HEK293 (cell line): Measurements from ENCODE around the gene KRIT1.
A peak's percentile ranks its signal among the peaks of the same experiment; 100 is the strongest.

Experiments
- CTCF ChIA-PET: fragments of 350-600 bp; formaldehyde crosslinking; extraction: SDS; loops from one replicate; lab custom pipeline; 2021; ENCODE audit warnings: antibody characterized with exemption; lab: Yijun Ruan, JAX
- POLR2A ChIA-PET: fragments of 300-600 bp; formaldehyde crosslinking; extraction: SDS; loops from one replicate; lab custom pipeline; 2020; ENCODE audit warnings: antibody characterized with exemption, inconsistent platforms; lab: Yijun Ruan, JAX
- H3K27ac ChIP-seq: fragments of 200-500 bp; sonication (Bioruptor generic); 2 replicates; pipeline ENCODE4 v1.5.1; 2014; ENCODE audit warnings: low read depth, low read length, control low read depth, inconsistent platforms; ENCODE audit errors: extremely low read depth
- H3K36me3 ChIP-seq, 2 experiments: fragments of 200-500 bp in 1 of 2; sonication (Bioruptor generic) in 1 of 2; 1 replicate in 1 of 2; 2 replicates in 1 of 2; pipeline ENCODE4 v1.5.1; 2014 to 2017; ENCODE audit warnings: inconsistent platforms in 2 of 2, low read length in 2 of 2; ENCODE audit not compliant: control insufficient read depth in 2 of 2, insufficient read depth in 1 of 2
- H3K4me1 ChIP-seq: fragments of 200-500 bp; sonication (Bioruptor generic); 2 replicates; pipeline ENCODE4 v1.5.1; 2014; ENCODE audit warnings: mild to moderate bottlenecking, low read length, inconsistent platforms; ENCODE audit not compliant: control insufficient read depth, insufficient read depth
- H3K4me3 ChIP-seq: 2 replicates; pipeline ENCODE4 v1.5.1; 2011; ENCODE audit warnings: low read depth, mild to moderate bottlenecking, control low read depth, low read length, moderate library complexity
- H3K9me3 ChIP-seq: fragments of 200-500 bp; sonication (Bioruptor generic); 2 replicates; pipeline ENCODE4 v1.5.1; 2014; ENCODE audit warnings: low read depth, low read length, inconsistent platforms; ENCODE audit not compliant: control insufficient read depth, insufficient read depth
- ATF2 ChIP-seq: fragments of 450-650 bp; formaldehyde crosslinking; IDR thresholded peaks from 2 replicates; pipeline ENCODE4 v1.5.1; 2016; ENCODE audit warnings: missing biosample characterization, missing genetic modification characterization, low read depth
- KLF7 ChIP-seq: fragments of 450-650 bp; formaldehyde crosslinking; IDR thresholded peaks from 2 replicates; pipeline ENCODE4 v1.5.1; 2016; ENCODE audit warnings: missing biosample characterization, missing genetic modification characterization, borderline replicate concordance
- PRDM6 ChIP-seq: fragments of 450-650 bp; formaldehyde crosslinking; IDR thresholded peaks from 2 replicates; pipeline ENCODE4 v1.5.1; 2017; ENCODE audit warnings: missing biosample characterization, missing genetic modification characterization
- RBAK ChIP-seq: fragments of 450-650 bp; formaldehyde crosslinking; IDR thresholded peaks from 2 replicates; pipeline ENCODE4 v1.5.1; 2016; ENCODE audit warnings: missing biosample characterization, missing genetic modification characterization
- ZBTB20 ChIP-seq: fragments of 450-650 bp; formaldehyde crosslinking; IDR thresholded peaks from 2 replicates; pipeline ENCODE4 v1.5.1; 2016; ENCODE audit warnings: missing biosample characterization, missing genetic modification characterization
- ZNF121 ChIP-seq: fragments of 450-650 bp; formaldehyde crosslinking; IDR thresholded peaks from 2 replicates; pipeline ENCODE4 v1.5.1; 2016; ENCODE audit warnings: missing biosample characterization, missing genetic modification characterization
- ZNF16 ChIP-seq: fragments of 450-650 bp; formaldehyde crosslinking; IDR thresholded peaks from 2 replicates; pipeline ENCODE4 v1.5.1; 2016; ENCODE audit warnings: low read depth, missing biosample characterization, missing genetic modification characterization
- ZNF18 ChIP-seq: fragments of 450-650 bp; formaldehyde crosslinking; IDR thresholded peaks from 2 replicates; pipeline ENCODE4 v1.5.1; 2016; ENCODE audit warnings: missing biosample characterization, missing genetic modification characterization
- ZNF571 ChIP-seq: fragments of 450-650 bp; formaldehyde crosslinking; IDR thresholded peaks from 2 replicates; pipeline ENCODE4 v1.5.0; 2017; ENCODE audit warnings: missing biosample characterization, missing genetic modification characterization
- ZNF660 ChIP-seq: fragments of 450-650 bp; IDR thresholded peaks from 2 replicates; pipeline ENCODE4 v1.5.1; 2018; ENCODE audit warnings: missing biosample characterization, mild to moderate bottlenecking, missing genetic modification characterization
- ZNF792 ChIP-seq: fragments of 450-650 bp; formaldehyde crosslinking; IDR thresholded peaks from 2 replicates; pipeline ENCODE4 v1.5.1; 2016; ENCODE audit warnings: missing biosample characterization, missing genetic modification characterization
- TF ChIP-seq, protein P1 (sequence below): fragments of 450-650 bp; formaldehyde crosslinking; IDR thresholded peaks from 2 replicates; pipeline ENCODE4; 2016; ENCODE audit warnings: missing biosample characterization, missing genetic modification characterization
- TF ChIP-seq, protein P2 (sequence below): fragments of 450-650 bp; formaldehyde crosslinking; IDR thresholded peaks from 2 replicates; pipeline ENCODE4 v1.5.1; 2016; ENCODE audit warnings: missing biosample characterization, missing genetic modification characterization, low read depth

Gene KRIT1

DNA sequence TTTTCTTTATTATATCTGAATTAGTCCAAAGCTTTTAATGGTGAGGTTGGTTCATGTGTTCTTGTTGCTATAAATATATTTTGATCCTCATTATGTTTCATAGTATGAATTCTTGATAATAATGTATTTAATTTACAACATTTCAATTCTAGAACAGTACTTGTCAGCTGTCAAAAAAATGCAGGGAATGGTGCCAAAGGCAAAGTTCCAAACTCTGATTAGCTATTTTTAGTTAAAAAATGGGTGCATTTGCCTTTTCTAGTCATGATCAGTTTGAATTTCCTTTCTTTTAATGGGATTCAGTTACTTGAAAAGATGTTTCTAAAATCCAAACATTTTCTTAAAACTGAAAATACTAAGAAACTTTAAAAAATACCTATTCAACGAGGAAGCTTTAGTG lies 49.7 kb upstream of the KRIT1 start:
- Histone ChIP-seq H3K4me1 (peaks cover 14% of the 10 kb centered on the region; the same call in 1 of the 2 replicates), H3K9me3 (no peaks in the 10 kb centered on the region), H3K36me3 (peaks cover 0 to 4% of the 10 kb centered on the region in 2 experiments)
- TF ChIP-seq ZNF660 (tag by site-specific recombination) (no peak), ZNF792 (tag by site-specific recombination) (no peak), ZNF571 (tag by site-specific recombination) (no peak), ZNF121 (tag by site-specific recombination) (no peak), KLF7 (tag by site-specific recombination) (no peak), ZNF18 (tag by site-specific recombination) (no peak), ZNF16 (no peak)
- TF ChIP-seq, protein P1, sequence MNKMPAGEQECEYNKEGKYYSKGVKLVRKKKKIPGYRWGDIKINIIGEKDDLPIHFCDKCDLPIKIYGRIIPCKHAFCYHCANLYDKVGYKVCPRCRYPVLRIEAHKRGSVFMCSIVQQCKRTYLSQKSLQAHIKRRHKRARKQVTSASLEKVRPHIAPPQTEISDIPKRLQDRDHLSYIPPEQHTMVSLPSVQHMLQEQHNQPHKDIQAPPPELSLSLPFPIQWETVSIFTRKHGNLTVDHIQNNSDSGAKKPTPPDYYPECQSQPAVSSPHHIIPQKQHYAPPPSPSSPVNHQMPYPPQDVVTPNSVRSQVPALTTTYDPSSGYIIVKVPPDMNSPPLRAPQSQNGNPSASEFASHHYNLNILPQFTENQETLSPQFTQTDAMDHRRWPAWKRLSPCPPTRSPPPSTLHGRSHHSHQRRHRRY, result no peak
- TF ChIP-seq, all 188 proteins: peak for 0
- POLR2A ChIA-PET, result interaction anchor here (1.4 kb wide), 1 partner anchor 152 kb away, joined by 3 read pairs; the partner anchor contains the start of gene GATAD1
- CTCF ChIA-PET, result no interaction called here
- no peak overlapping the region for H3K4me3 ChIP-seq
- H3K27ac ChIP-seq, result no peak overlapping the region

DNA sequence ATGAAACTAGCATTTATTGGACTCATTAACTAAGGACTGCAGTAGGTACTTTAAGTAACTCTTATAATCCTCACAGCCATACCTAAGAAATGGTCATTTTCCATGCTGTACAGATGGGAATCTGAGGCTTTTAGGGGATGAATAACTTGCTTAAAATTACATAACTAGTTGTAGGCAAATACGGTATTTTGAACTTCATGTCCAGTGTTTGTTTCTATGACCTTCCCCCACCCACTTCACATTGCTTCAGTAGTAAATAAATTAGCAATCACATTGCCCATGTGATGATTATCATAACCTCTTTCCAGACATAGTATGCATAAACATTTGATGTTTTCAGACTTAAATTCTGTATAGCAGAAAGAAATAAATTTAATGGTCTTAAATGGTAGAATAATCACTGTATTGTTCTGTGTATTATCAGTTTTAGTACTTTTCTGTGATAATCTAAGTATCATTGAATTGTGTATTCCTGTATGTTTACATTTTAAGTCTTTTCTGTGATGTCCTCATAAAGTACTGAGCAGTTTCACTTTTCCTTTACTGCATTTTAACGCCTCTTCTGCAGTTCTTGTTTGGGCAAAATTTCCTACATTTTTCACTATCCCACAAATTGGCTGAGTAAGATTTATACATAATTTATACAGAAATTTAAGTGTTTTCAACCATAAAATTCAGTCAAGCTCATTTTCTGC lies 48.3 kb upstream of the KRIT1 start:
- H3K4me3 ChIP-seq, result no peak overlapping the region
- TF ChIP-seq RBAK (tag by site-specific recombination) (no peak), PRDM6 (peak; percentile 73)
- H3K36me3 ChIP-seq, result peaks cover 0 to 4% of the 10 kb centered on the region in 2 experiments; a peak in 2 of 3 replicates
- H3K9me3 ChIP-seq, result no peaks in the 10 kb centered on the region
- CTCF ChIA-PET, result no interaction called here
- no peak overlapping the region for H3K27ac ChIP-seq
- POLR2A ChIA-PET, result no interaction called here
- peaks cover 14% of the 10 kb centered on the region; the same call in 1 of the 2 replicates for H3K4me1 ChIP-seq

- Histone ChIP-seq H3K4me1 (peaks cover 14% of the 10 kb centered on the region; the same call in 1 of the 2 replicates), H3K4me3 (no peak overlapping the region), H3K27ac (no peak overlapping the region), H3K36me3 (no peaks in the 10 kb centered on the region), H3K9me3 (no peaks in the 10 kb centered on the region)
- TF ChIP-seq ZNF121 (tag by site-specific recombination), result no peak
- 0 out of 2 replicates have a peak, but pooled peaks have one; percentile 12 for TF ChIP-seq ATF2 (tag by site-specific recombination)
- TF ChIP-seq, protein P2, sequence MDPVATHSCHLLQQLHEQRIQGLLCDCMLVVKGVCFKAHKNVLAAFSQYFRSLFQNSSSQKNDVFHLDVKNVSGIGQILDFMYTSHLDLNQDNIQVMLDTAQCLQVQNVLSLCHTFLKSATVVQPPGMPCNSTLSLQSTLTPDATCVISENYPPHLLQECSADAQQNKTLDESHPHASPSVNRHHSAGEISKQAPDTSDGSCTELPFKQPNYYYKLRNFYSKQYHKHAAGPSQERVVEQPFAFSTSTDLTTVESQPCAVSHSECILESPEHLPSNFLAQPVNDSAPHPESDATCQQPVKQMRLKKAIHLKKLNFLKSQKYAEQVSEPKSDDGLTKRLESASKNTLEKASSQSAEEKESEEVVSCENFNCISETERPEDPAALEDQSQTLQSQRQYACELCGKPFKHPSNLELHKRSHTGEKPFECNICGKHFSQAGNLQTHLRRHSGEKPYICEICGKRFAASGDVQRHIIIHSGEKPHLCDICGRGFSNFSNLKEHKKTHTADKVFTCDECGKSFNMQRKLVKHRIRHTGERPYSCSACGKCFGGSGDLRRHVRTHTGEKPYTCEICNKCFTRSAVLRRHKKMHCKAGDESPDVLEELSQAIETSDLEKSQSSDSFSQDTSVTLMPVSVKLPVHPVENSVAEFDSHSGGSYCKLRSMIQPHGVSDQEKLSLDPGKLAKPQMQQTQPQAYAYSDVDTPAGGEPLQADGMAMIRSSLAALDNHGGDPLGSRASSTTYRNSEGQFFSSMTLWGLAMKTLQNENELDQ (tag by site-specific recombination), result no peak
- TF ChIP-seq ZBTB20 (tag by site-specific recombination), result peak; percentile 38; the same call in 1 of the 2 replicates
- ChIA-PET CTCF (no interaction called here), POLR2A (no interaction called here)
Observed at GRCh38 chr7:92292981-92293380, 47.3 kb upstream of the KRIT1 start.
